Sigmoid colon (tissue), 7 donors: Measurements from ENCODE around the gene PTPRO. TPM values are rescaled to one million over a fixed set of nuclear protein-coding genes. Genes with fewer than 3 reads are reported as not detected.

ENCODE experiments used
- DNase-seq: peaks from one replicate; pipeline ENCODE4 v3.0.0-alpha.2; 2019
- H3K27ac ChIP-seq, 4 donors: fragments of 200-600 bp; sonication (generic); one replicate each; pipeline ENCODE4 v1.5.1; 2016 to 2019; ENCODE audit warnings: mild to moderate bottlenecking in 1 of 4
- H3K27me3 ChIP-seq, 3 donors: fragments of 200-600 bp; sonication (generic); one replicate each; pipeline ENCODE4 v1.5.1; 2019; ENCODE audit warnings: mild to moderate bottlenecking in 1 of 3
- H3K36me3 ChIP-seq, 4 donors: fragments of 200-600 bp; sonication (generic); one replicate each; pipeline ENCODE4 v1.5.1; 2016 to 2019
- H3K4me1 ChIP-seq, 4 donors: fragments of 200-600 bp; sonication (generic); one replicate each; pipeline ENCODE4 v1.5.1; 2017 to 2019
- H3K4me3 ChIP-seq, 4 donors: fragments of 200-600 bp; sonication (generic); one replicate each; pipeline ENCODE4 v1.5.1; 2017 to 2019; ENCODE audit warnings: mild to moderate bottlenecking in 2 of 4, moderate library complexity in 1 of 4
- H3K9me3 ChIP-seq, 4 donors: fragments of 200-600 bp in 3 of 4; sonication (generic) in 3 of 4; one replicate each; pipeline versions ENCODE4 v1.5.1 to v1.6.1; 2013 to 2019
- CTCF ChIP-seq, 4 experiments: fragments of 450-650 bp in 3 of 4; fragments of 200-600 bp in 1 of 4; IDR thresholded peaks; one replicate each; pipeline ENCODE4 v1.5.1; 2016 to 2019; ENCODE audit warnings: antibody characterized with exemption in 4 of 4, mild to moderate bottlenecking in 3 of 4, moderate library complexity in 2 of 4
- EP300 ChIP-seq, 4 donors: sonication (generic); formaldehyde crosslinking; IDR thresholded peaks; one replicate each; pipeline ENCODE4 v1.6.1; 2017; ENCODE audit warnings: antibody characterized with exemption in 4 of 4
- POLR2A ChIP-seq, 2 donors: fragments of 450-650 bp; IDR thresholded peaks; one replicate each; pipeline ENCODE4 v1.6.1; 2016; ENCODE audit warnings: antibody characterized with exemption in 2 of 2, mild to moderate bottlenecking in 2 of 2, moderate library complexity in 2 of 2
- POLR2AphosphoS5 ChIP-seq, 4 donors: sonication (generic); formaldehyde crosslinking; IDR thresholded peaks; one replicate each; pipeline ENCODE4 v1.6.1; 2017; ENCODE audit warnings: antibody characterized with exemption in 4 of 4
- WGBS, 2 donors: extraction: QIAGEN DNeasy Blood & Tissue Kit; methylation state at CpG; one replicate each; pipeline ENCODE4 v1.1.7; 2013; 5-methylcytosine and 5-hydroxymethylcytosine counted together
- intact Hi-C: fragments of 100-400 bp; cut with DNase I; formaldehyde crosslinking; loops from one replicate; pipeline ENCODE4 v1.15.1; 2023
- polyA plus RNA-seq, 3 donors: library from polyadenylated mRNA; stranded (reverse); fragments of 200-250 nt; gene quantifications; one replicate each; pipeline ENCODE4 v1.2.3, GENCODE V29; 2013
- total RNA-seq, 4 donors: library from RNA; depleted of rRNA; stranded (reverse); fragments of >200 nt; gene quantifications; one replicate each; pipeline ENCODE4 v1.1.0, GENCODE V29; 2016
- donor health status: healthy with polysubstance abuse.
- donor health status: Bipolar disorder and iron deficiency.
- donor health status: healthy.

The PTPRO gene
- total and polyA plus RNA-seq, 7 donors, result 0.99 to 8.5 (median 1.9) TPM

- 21 to 28% methylated on average over 4 of the region's 4 CpGs for WGBS, 2 donors
- H3K4me3 ChIP-seq, result no peak overlapping the region
- H3K4me1 ChIP-seq, result peaks cover 0 to 16% (median 14%) of the 10 kb centered on the region in 4 donors
- DNase-seq, result no peak
- H3K36me3 ChIP-seq, result no peaks in the 10 kb centered on the region
- TF ChIP-seq POLR2AphosphoS5 (IDR thresholded peaks at IDR 0.05) (no peak), CTCF (IDR thresholded peaks at IDR 0.05) (no peak), EP300 (IDR thresholded peaks at IDR 0.05) (no peak), POLR2A (IDR thresholded peaks at IDR 0.05) (no peak)
- H3K27ac ChIP-seq, result no peak overlapping the region
- H3K9me3 ChIP-seq, result no peaks in the 10 kb centered on the region
- peaks cover 15 to 39% (median 17%) of the 10 kb centered on the region in 3 donors for H3K27me3 ChIP-seq
- intact Hi-C loops, result loop anchor here (1.0 kb wide), 1 partner anchor 10 kb away; no protein-coding TSS in a partner anchor
Observed at GRCh38 chr12:15323480-15323879, 1.2 kb downstream of the PTPRO start.

GRCh38 chr12:15329891-15330290 is 7.6 kb downstream of the PTPRO start:
- Histone ChIP-seq H3K27ac (no peak overlapping the region), H3K4me3 (no peak overlapping the region), H3K9me3 (no peaks in the 10 kb centered on the region), H3K27me3 (peaks cover 0 to 8% (median 0%) of the 10 kb centered on the region in 3 donors), H3K36me3 (no peaks in the 10 kb centered on the region), H3K4me1 (no peaks in the 10 kb centered on the region)
- intact Hi-C loops, result no loop called here
- DNase-seq, result no peak
- TF ChIP-seq CTCF (IDR thresholded peaks at IDR 0.05) (no peak), POLR2AphosphoS5 (IDR thresholded peaks at IDR 0.05) (no peak), EP300 (IDR thresholded peaks at IDR 0.05) (no peak), POLR2A (IDR thresholded peaks at IDR 0.05) (no peak)
- WGBS, 2 donors, result 87 to 88% methylated on average over 5 of the region's 5 CpGs

- H3K4me3 ChIP-seq, result no peak overlapping the region
- WGBS, 2 donors, result 92 to 97% methylated on average over 2 of the region's 2 CpGs
- TF ChIP-seq POLR2A (IDR thresholded peaks at IDR 0.05), result no peak
- no peak for TF ChIP-seq EP300 (IDR thresholded peaks at IDR 0.05)
- TF ChIP-seq CTCF (IDR thresholded peaks at IDR 0.05), result no peak
- no peak for TF ChIP-seq POLR2AphosphoS5 (IDR thresholded peaks at IDR 0.05)
Observed at GRCh38 chr12:15334225-15334624, 11.9 kb downstream of the PTPRO start.

GRCh38 chr12:15335959-15336358 is 13.7 kb downstream of the PTPRO start:
- Histone ChIP-seq H3K36me3 (no peaks in the 10 kb centered on the region), H3K4me1 (peaks cover 0 to 11% (median 8%) of the 10 kb centered on the region in 4 donors), H3K27ac (no peak overlapping the region), H3K27me3 (no peaks in the 10 kb centered on the region), H3K4me3 (no peak overlapping the region), H3K9me3 (no peaks in the 10 kb centered on the region)
- WGBS, 2 donors, result 88 to 89% methylated on average over 2 of the region's 2 CpGs
- no peak for DNase-seq
- TF ChIP-seq CTCF (IDR thresholded peaks at IDR 0.05) (no peak), EP300 (IDR thresholded peaks at IDR 0.05) (no peak), POLR2A (IDR thresholded peaks at IDR 0.05) (no peak), POLR2AphosphoS5 (IDR thresholded peaks at IDR 0.05) (no peak)
- intact Hi-C loops, result no loop called here

More at GRCh38 chr12:15334225-15334624, 11.9 kb downstream of the PTPRO start:
- Histone ChIP-seq H3K27ac (no peak overlapping the region), H3K27me3 (no peaks in the 10 kb centered on the region), H3K4me1 (peaks cover 0 to 11% (median 8%) of the 10 kb centered on the region in 4 donors), H3K36me3 (no peaks in the 10 kb centered on the region), H3K9me3 (no peaks in the 10 kb centered on the region)
- no peak for DNase-seq
- intact Hi-C loops, result no loop called here
